Panc1 (cell line): ENCODE measurements around the gene SCRN1. TPM values are rescaled to one million over a fixed set of nuclear protein-coding genes. Genes with fewer than 3 reads are reported as not detected.

Source experiments
- ATAC-seq: fragments of 200-7000 bp; cut with Tn5 transposase; 2 replicates; pipeline ENCODE4 v1.9.1; 2020; ENCODE audit warnings: mild to moderate bottlenecking, moderate library complexity
- BruUV-seq: library from RNA; stranded (reverse); fragments of 400-500 nt; replicated peaks from 2 replicates; lab custom pipeline; 2021; lab: Mats Ljungman, UMichigan
- CTCF ChIA-PET: fragments of 300-600 bp; sonication (Branson Sonifier 250); formaldehyde crosslinking; loops from one replicate; lab custom pipeline; 2022; ENCODE audit warnings: antibody characterized with exemption; lab: Charles Lee
- POLR2A ChIA-PET: fragments of 300-600 bp; sonication (Branson Sonifier 250); formaldehyde crosslinking; loops from one replicate; lab custom pipeline; 2022; ENCODE audit warnings: antibody characterized with exemption; lab: Charles Lee
- DNase-seq: peaks from one replicate; pipeline ENCODE4 v3.0.0-alpha.2; 2010; ENCODE audit warnings: low read depth, low spot score
- H3K27ac ChIP-seq: 2 replicates; pipeline ENCODE4 v1.5.1; 2011; ENCODE audit warnings: mild to moderate bottlenecking, low read length, inconsistent platforms
- H3K27me3 ChIP-seq: fragments of 200-500 bp; sonication (Bioruptor generic); 2 replicates; pipeline ENCODE4 v1.6.0; 2014; ENCODE audit warnings: low read length, inconsistent platforms; ENCODE audit not compliant: control insufficient read depth, insufficient read depth
- H3K36me3 ChIP-seq: fragments of 200-500 bp; sonication (Bioruptor generic); 2 replicates; pipeline ENCODE4 v1.5.1; 2014; ENCODE audit warnings: inconsistent platforms, mild to moderate bottlenecking, low read length, moderate library complexity; ENCODE audit not compliant: control insufficient read depth, insufficient read depth
- H3K4me1 ChIP-seq: 2 replicates; pipeline ENCODE4 v1.5.1; 2011; ENCODE audit warnings: inconsistent platforms, mild to moderate bottlenecking, low read length, moderate library complexity; ENCODE audit not compliant: control insufficient read depth, insufficient read depth
- H3K4me3 ChIP-seq, 2 experiments: 2 replicates each; pipeline ENCODE4 v1.5.1; 2011 to 2012; ENCODE audit warnings: low read depth in 2 of 2, low read length in 2 of 2, mild to moderate bottlenecking in 2 of 2, inconsistent platforms in 1 of 2, moderate library complexity in 1 of 2
- H3K9me3 ChIP-seq: fragments of 200-500 bp; sonication (Bioruptor generic); 2 replicates; pipeline ENCODE4 v1.5.1; 2014; ENCODE audit warnings: low read depth, mild to moderate bottlenecking, inconsistent platforms, low read length, moderate library complexity; ENCODE audit not compliant: control insufficient read depth, insufficient read depth
- POLR2AphosphoS5 ChIP-seq: IDR thresholded peaks from 2 replicates; pipeline ENCODE4 v1.6.1; 2012; ENCODE audit warnings: mild to moderate bottlenecking, low read depth, low read length, moderate library complexity
- SIN3A ChIP-seq: IDR thresholded peaks from 2 replicates; pipeline ENCODE4 v1.6.1; 2012; ENCODE audit warnings: low read depth, mild to moderate bottlenecking, low read length, moderate library complexity, borderline replicate concordance; ENCODE audit not compliant: insufficient read depth
- TCF7L2 ChIP-seq: IDR thresholded peaks from 2 replicates; pipeline ENCODE4 v1.6.1; 2011; ENCODE audit warnings: mild to moderate bottlenecking, low read depth, low read length, inconsistent platforms
- in situ Hi-C: cut with HindIII; loops from 2 replicates; pipeline ENCODE4 v1.10.0; 2016; ENCODE audit warnings: low sequenced_read_pairs, low pct_unique_long_range_greater_than_20kb
- intact Hi-C: fragments of 100-400 bp; cut with micrococcal nuclease; formaldehyde crosslinking; loops from one replicate; pipeline ENCODE4 v1.10.0; 2022; ENCODE audit not compliant: unreplicated experiment
- total RNA-seq: library from RNA; stranded (reverse); gene quantifications from one replicate; pipeline ENCODE4 v1.2.1, GENCODE V29; 2021; ENCODE audit not compliant: unreplicated experiment
- TF ChIP-seq, protein P1 (sequence below): fragments of 450-650 bp; IDR thresholded peaks from 2 replicates; pipeline ENCODE4 v1.5.1; 2017; ENCODE audit warnings: mild to moderate bottlenecking
- TF ChIP-seq, protein P2 (sequence below), 2 experiments: IDR thresholded peaks; 2 replicates each; pipeline ENCODE4 v1.6.1; 2011 to 2012; ENCODE audit warnings: low read depth in 2 of 2, control low read depth in 1 of 2, low read length in 1 of 2, mild to moderate bottlenecking in 1 of 2, moderate library complexity in 1 of 2; ENCODE audit not compliant: insufficient read depth in 1 of 2

SCRN1 gene
- total RNA-seq, 1 experiment from 2014 or later: 189 TPM

DNA sequence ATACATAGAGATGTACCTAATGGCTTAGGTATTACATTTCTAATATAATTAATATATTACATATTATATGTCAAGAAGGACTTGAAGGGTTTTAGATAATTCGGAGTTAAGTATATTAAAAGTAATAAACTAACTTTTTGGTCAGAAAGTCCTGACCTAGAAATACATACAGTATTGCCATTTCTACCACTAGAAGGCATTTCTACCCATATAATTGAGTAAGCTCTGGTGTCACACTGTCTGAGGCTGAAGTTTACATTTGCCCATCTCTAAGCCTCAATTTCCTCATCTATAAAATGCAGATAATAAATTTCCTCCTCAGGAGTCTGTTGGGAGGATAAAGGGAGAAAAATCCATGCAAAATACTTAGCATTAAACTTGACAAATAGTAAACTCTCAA lies 29.8 kb upstream of the SCRN1 start:
- H3K27ac ChIP-seq: no peak overlapping the region
- H3K4me3 ChIP-seq: no peak overlapping the region
- in situ Hi-C loops: no loop called here
- ChIA-PET CTCF (interaction anchor here (0.6 kb wide), 1 partner anchor 42 kb away, joined by 3 read pairs; no protein-coding TSS in a partner anchor), POLR2A (interaction anchor here (0.5 to 0.7 kb wide), 2 partner anchors 13 to 16 kb away, joined by 3 to 4 read pairs; no protein-coding TSS in a partner anchor)
- no peaks in the 10 kb centered on the region for H3K27me3 ChIP-seq
- no peaks in the 10 kb centered on the region; the same call in 1 of the 2 replicates for H3K4me1 ChIP-seq
- 0 out of 2 replicates have a peak, but pooled peaks cover 4% of the 10 kb centered on the region for H3K36me3 ChIP-seq
- no peaks in the 10 kb centered on the region for H3K9me3 ChIP-seq
- no TSS peak for BruUV-seq
- TF ChIP-seq TCF7L2 (no peak), SIN3A (no peak)
- TF ChIP-seq, protein P1, sequence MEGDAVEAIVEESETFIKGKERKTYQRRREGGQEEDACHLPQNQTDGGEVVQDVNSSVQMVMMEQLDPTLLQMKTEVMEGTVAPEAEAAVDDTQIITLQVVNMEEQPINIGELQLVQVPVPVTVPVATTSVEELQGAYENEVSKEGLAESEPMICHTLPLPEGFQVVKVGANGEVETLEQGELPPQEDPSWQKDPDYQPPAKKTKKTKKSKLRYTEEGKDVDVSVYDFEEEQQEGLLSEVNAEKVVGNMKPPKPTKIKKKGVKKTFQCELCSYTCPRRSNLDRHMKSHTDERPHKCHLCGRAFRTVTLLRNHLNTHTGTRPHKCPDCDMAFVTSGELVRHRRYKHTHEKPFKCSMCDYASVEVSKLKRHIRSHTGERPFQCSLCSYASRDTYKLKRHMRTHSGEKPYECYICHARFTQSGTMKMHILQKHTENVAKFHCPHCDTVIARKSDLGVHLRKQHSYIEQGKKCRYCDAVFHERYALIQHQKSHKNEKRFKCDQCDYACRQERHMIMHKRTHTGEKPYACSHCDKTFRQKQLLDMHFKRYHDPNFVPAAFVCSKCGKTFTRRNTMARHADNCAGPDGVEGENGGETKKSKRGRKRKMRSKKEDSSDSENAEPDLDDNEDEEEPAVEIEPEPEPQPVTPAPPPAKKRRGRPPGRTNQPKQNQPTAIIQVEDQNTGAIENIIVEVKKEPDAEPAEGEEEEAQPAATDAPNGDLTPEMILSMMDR: no peak
- DNase-seq (no peak), ATAC-seq (no peak)
- intact Hi-C loops: no loop called here

DNA sequence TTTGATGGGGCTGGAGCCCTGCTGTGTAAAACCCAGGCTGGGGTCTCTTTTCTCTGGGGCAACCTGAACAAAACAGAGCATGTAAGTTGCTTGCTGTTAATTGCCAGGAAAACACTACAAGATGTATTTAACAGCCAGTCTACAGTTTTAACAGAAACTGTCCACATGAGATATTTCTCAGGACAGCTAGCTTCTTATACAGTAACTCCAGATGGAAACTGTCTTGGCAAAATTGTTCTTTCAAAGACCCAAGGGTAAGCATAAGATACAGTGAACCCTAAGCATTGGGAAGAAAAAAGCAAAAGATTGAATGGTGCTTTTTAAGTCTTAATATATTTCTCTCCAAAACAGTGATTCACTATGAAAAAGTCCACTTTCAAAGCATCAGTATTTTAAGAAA lies 28.9 kb upstream of the SCRN1 start:
- POLR2A ChIA-PET: no interaction called here
- no peak for ATAC-seq
- Histone ChIP-seq H3K27ac (no peak overlapping the region), H3K27me3 (no peaks in the 10 kb centered on the region), H3K4me1 (no peaks in the 10 kb centered on the region; the same call in 1 of the 2 replicates), H3K36me3 (0 out of 2 replicates have a peak, but pooled peaks cover 4% of the 10 kb centered on the region), H3K4me3 (no peak overlapping the region), H3K9me3 (no peaks in the 10 kb centered on the region)
- TF ChIP-seq POLR2AphosphoS5 (no peak), TCF7L2 (no peak), SIN3A (no peak)
- TF ChIP-seq, protein P2, sequence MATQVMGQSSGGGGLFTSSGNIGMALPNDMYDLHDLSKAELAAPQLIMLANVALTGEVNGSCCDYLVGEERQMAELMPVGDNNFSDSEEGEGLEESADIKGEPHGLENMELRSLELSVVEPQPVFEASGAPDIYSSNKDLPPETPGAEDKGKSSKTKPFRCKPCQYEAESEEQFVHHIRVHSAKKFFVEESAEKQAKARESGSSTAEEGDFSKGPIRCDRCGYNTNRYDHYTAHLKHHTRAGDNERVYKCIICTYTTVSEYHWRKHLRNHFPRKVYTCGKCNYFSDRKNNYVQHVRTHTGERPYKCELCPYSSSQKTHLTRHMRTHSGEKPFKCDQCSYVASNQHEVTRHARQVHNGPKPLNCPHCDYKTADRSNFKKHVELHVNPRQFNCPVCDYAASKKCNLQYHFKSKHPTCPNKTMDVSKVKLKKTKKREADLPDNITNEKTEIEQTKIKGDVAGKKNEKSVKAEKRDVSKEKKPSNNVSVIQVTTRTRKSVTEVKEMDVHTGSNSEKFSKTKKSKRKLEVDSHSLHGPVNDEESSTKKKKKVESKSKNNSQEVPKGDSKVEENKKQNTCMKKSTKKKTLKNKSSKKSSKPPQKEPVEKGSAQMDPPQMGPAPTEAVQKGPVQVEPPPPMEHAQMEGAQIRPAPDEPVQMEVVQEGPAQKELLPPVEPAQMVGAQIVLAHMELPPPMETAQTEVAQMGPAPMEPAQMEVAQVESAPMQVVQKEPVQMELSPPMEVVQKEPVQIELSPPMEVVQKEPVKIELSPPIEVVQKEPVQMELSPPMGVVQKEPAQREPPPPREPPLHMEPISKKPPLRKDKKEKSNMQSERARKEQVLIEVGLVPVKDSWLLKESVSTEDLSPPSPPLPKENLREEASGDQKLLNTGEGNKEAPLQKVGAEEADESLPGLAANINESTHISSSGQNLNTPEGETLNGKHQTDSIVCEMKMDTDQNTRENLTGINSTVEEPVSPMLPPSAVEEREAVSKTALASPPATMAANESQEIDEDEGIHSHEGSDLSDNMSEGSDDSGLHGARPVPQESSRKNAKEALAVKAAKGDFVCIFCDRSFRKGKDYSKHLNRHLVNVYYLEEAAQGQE (IDR thresholded peaks at IDR 0.05; ENCODE audit: insufficient read depth in 1 of 2, low read depth in 2 of 2, low read length in 1 of 2): no peak
- TF ChIP-seq, protein P1: no peak
- in situ Hi-C loops (no loop called here), intact Hi-C loops (no loop called here)
- no peak for DNase-seq
- BruUV-seq: no TSS peak
- CTCF ChIA-PET: no interaction called here
